OCI-LY7 (cell line): ENCODE data around the gene SATB2.

Experiments used
- CTCF ChIP-seq: fragments of 200-600 bp; sonication (generic); conservative IDR thresholded peaks from 2 replicates; pipeline ENCODE4 v1.5.1; 2014; ENCODE audit warnings: mild to moderate bottlenecking, antibody characterized with exemption, low read length, moderate library complexity, mixed read lengths
- EZH2phosphoT487 ChIP-seq: fragments of 200-600 bp; sonication (generic); IDR thresholded peaks from 2 replicates; pipeline ENCODE4 v1.6.1; 2018; ENCODE audit warnings: low read depth, borderline replicate concordance, mild to moderate bottlenecking, mixed run types, antibody characterized with exemption, low read length, moderate library complexity, mixed read lengths

DNA sequence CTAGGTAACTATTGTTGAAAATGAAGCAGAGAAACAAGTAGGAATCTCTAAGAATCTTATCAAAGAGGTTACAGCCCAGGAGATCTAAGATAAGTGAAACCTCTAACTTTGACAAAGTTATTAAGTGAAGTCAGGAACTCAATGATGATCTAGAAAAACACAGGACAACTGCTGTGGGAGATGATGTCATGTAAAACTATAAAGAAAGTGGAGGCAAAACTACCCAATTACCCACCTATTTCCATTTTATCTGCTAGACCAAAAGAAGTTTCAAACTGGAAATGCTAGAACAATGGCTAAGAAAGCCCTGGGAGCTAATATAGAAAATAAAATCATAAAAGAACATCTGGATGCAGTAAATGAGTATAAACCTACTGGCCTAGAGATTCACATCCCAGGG lies 50.3 kb downstream of the SATB2 start:
- TF ChIP-seq CTCF (no peak), EZH2phosphoT487 (no peak)
